GM12878 (cell line): ENCODE results near the gene APOA4. TPM values are rescaled to one million over a fixed set of nuclear protein-coding genes. Genes with fewer than 3 reads are reported as not detected.

Source experiments
- ATAC-seq: fragments of 200-7000 bp; cut with Tn5 transposase; 3 replicates; pipeline ENCODE4 v1.9.1; 2020; ENCODE audit warnings: mild to moderate bottlenecking, moderate library complexity
- BruUV-seq: library from RNA; stranded (reverse); fragments of 400-500 nt; replicated peaks from 2 replicates; lab custom pipeline; 2021; lab: Mats Ljungman, UMichigan
- CTCF ChIA-PET: fragments of 300-600 bp; sonication (Branson Sonifier 250); formaldehyde crosslinking; extraction: SDS; loops from one replicate; lab custom pipeline; 2021; ENCODE audit warnings: inconsistent platforms; lab: Yijun Ruan, JAX
- POLR2A ChIA-PET: fragments of 350-600 bp; formaldehyde crosslinking; extraction: SDS; loops from one replicate; lab custom pipeline; 2021; ENCODE audit warnings: inconsistent platforms; lab: Charles Lee
- RAD21 ChIA-PET: fragments of 300-600 bp; sonication (Branson Sonifier 250); formaldehyde crosslinking; loops from one replicate; lab custom pipeline; 2023; ENCODE audit warnings: antibody characterized with exemption; ENCODE audit not compliant: unreplicated experiment; lab: Charles Lee
- SMC1A ChIA-PET: fragments of 300-600 bp; sonication (Branson Sonifier 250); formaldehyde crosslinking; loops from one replicate; lab custom pipeline; 2023; ENCODE audit not compliant: unreplicated experiment, uncharacterized antibody; lab: Charles Lee
- DNase-seq: peaks from one replicate; pipeline ENCODE4 v3.0.0-alpha.2; 2011; ENCODE audit warnings: low read depth, low spot score
- FAIRE-seq: peaks from 3 replicates; lab custom pipeline; 2011; peaks lifted over from hg19 to GRCh38; lab: Jason Lieb, UNC
- H2AFZ ChIP-seq: 2 replicates; pipeline ENCODE4 v1.6.0; 2011; ENCODE audit warnings: low read depth, low read length, control low read depth; ENCODE audit not compliant: control insufficient read depth
- H3K27ac ChIP-seq: 2 replicates; pipeline ENCODE4 v1.5.1; 2011; ENCODE audit warnings: control low read depth; ENCODE audit not compliant: control insufficient read depth, insufficient read depth
- H3K27me3 ChIP-seq, 2 experiments: replicated peaks in 1 of 2; 2 replicates each; pipeline versions ENCODE4 v1.6.0 to v1.6.1; 2011; ENCODE audit warnings: low read length in 1 of 2; ENCODE audit not compliant: control insufficient read depth in 2 of 2, insufficient read depth in 2 of 2
- H3K36me3 ChIP-seq, 2 experiments: 2 replicates each; pipeline ENCODE4 v1.5.1; 2011; ENCODE audit warnings: low read length in 1 of 2; ENCODE audit not compliant: control insufficient read depth in 2 of 2, insufficient read depth in 2 of 2
- H3K4me1 ChIP-seq: 2 replicates; pipeline ENCODE4 v1.6.1; 2011; ENCODE audit warnings: mild to moderate bottlenecking, low read length, moderate library complexity, mixed read lengths; ENCODE audit not compliant: control insufficient read depth, insufficient read depth
- H3K4me2 ChIP-seq: 2 replicates; pipeline ENCODE4 v1.6.0; 2011; ENCODE audit warnings: control low read depth; ENCODE audit not compliant: control insufficient read depth, insufficient read depth
- H3K4me3 ChIP-seq: fragments of 200-600 bp; sonication (generic); 2 replicates; pipeline ENCODE4 v1.5.1; 2016
- H3K79me2 ChIP-seq: 2 replicates; pipeline ENCODE4 v1.6.0; 2011; ENCODE audit warnings: low read length; ENCODE audit not compliant: control insufficient read depth, insufficient read depth
- H3K9ac ChIP-seq: 2 replicates; pipeline ENCODE4 v1.8.0; 2011; ENCODE audit warnings: low read length, control low read depth, mixed read lengths; ENCODE audit not compliant: control insufficient read depth, insufficient read depth
- H3K9me3 ChIP-seq: replicated peaks from 3 replicates; pipeline ENCODE4 v1.5.1; 2011; ENCODE audit warnings: mild to moderate bottlenecking, low read length; ENCODE audit not compliant: control insufficient read depth, insufficient read depth
- H4K20me1 ChIP-seq: 2 replicates; pipeline ENCODE4 v1.6.0; 2011; ENCODE audit not compliant: control insufficient read depth, insufficient read depth
- EED ChIP-seq: sonication (generic); IDR thresholded peaks from 2 replicates; pipeline ENCODE4 v1.6.1; 2016; ENCODE audit warnings: antibody characterized with exemption, low read depth
- ETV6 ChIP-seq, 2 experiments: fragments of 450-650 bp in 1 of 2; IDR thresholded peaks in 1 of 2; conservative IDR thresholded peaks in 1 of 2; 2 replicates each; pipeline ENCODE4 v1.6.1; 2014; ENCODE audit warnings: antibody characterized with exemption in 1 of 2, borderline replicate concordance in 1 of 2, low read depth in 1 of 2, mild to moderate bottlenecking in 1 of 2, moderate library complexity in 1 of 2
- FOXM1 ChIP-seq: IDR thresholded peaks from 2 replicates; pipeline ENCODE4 v1.6.1; 2012; ENCODE audit warnings: low read depth, mild to moderate bottlenecking, inconsistent platforms, low read length, moderate library complexity
- GATAD2B ChIP-seq: fragments of 450-650 bp; conservative IDR thresholded peaks from 2 replicates; pipeline ENCODE4 v1.6.1; 2017; ENCODE audit warnings: low read depth, mild to moderate bottlenecking, moderate library complexity
- IKZF1 ChIP-seq: fragments of 450-650 bp; conservative IDR thresholded peaks from 2 replicates; pipeline ENCODE4 v1.6.1; 2017; ENCODE audit warnings: antibody characterized with exemption, mild to moderate bottlenecking
- IKZF2 ChIP-seq, 2 experiments: fragments of 450-650 bp; IDR thresholded peaks; 2 replicates each; pipeline ENCODE4 v1.6.1; 2017; ENCODE audit warnings: mild to moderate bottlenecking in 2 of 2, moderate library complexity in 2 of 2
- IRF4 ChIP-seq: IDR thresholded peaks from 2 replicates; pipeline ENCODE4 v1.6.1; 2011; ENCODE audit warnings: low read depth, low read length
- NFIC ChIP-seq: IDR thresholded peaks from 2 replicates; pipeline ENCODE4 v1.6.1; 2012; ENCODE audit warnings: low read depth, mild to moderate bottlenecking, inconsistent platforms, low read length, moderate library complexity
- RELA ChIP-seq: fragments of 450-650 bp; IDR thresholded peaks from 2 replicates; pipeline ENCODE4 v1.8.0; 2014; ENCODE audit warnings: borderline replicate concordance; ENCODE audit not compliant: partially characterized antibody
- RUNX3 ChIP-seq: IDR thresholded peaks from 2 replicates; pipeline ENCODE4 v1.6.1; 2012; ENCODE audit warnings: low read length, inconsistent platforms
- TAF1 ChIP-seq: IDR thresholded peaks from 2 replicates; pipeline ENCODE4 v1.6.1; 2011; ENCODE audit warnings: mild to moderate bottlenecking, low read depth, low read length, borderline replicate concordance
- YBX1 ChIP-seq: fragments of 450-650 bp; IDR thresholded peaks from 2 replicates; pipeline ENCODE4 v1.6.1; 2016; ENCODE audit warnings: antibody characterized with exemption
- WGBS: methylation state at CpG from one replicate; pipeline ENCODE4 v1.1.6; 2016; ENCODE audit warnings: low lambda C conversion rate; ENCODE audit not compliant: insufficient replicate concordance, insufficient coverage; ENCODE audit errors: missing lambda C conversion rate; 5-methylcytosine and 5-hydroxymethylcytosine counted together
- in situ Hi-C: fragments of 300-500 bp; cut with MboI; formaldehyde crosslinking; loops from 9 replicates; pipeline ENCODE4 v1.14.3; 2018; ENCODE audit warnings: mixed read lengths
- intact Hi-C: fragments of 100-400 bp; cut with micrococcal nuclease; formaldehyde crosslinking; loops from one replicate; pipeline ENCODE4 v1.14.2; 2022; ENCODE audit not compliant: unreplicated experiment
- polyA plus RNA-seq, 11 experiments: library from polyadenylated mRNA; depleted of rRNA in 4 of 11; unstranded in 6 of 11; stranded (reverse) in 5 of 11; fragments of >200 nt; fragmentation: Nextera tagmentation in 4 of 11; fragmentation: Illumina TruSeq in 1 of 11; extraction: Ambion mirVana in 4 of 11; extraction: Trizol in 1 of 11; gene quantifications; 1 replicate in 1 of 11; 2 replicates in 10 of 11; pipeline versions ENCODE4 v1.2.1 to v1.2.3, GENCODE V29; 2011 to 2016; ENCODE audit warnings: inconsistent platforms in 2 of 11, missing spikeins in 2 of 11, low read depth in 1 of 11
- total RNA-seq, 4 experiments: library from RNA; depleted of rRNA in 3 of 4; stranded (reverse); fragments of >200 nt in 3 of 4; fragmentation: Illumina TruSeq in 1 of 4; extraction: Trizol in 1 of 4; gene quantifications; 2 replicates each; pipeline versions ENCODE4 v1.2.1 to v1.2.3, GENCODE V29; 2013 to 2021
- TF ChIP-seq, protein P1 (sequence below): fragments of 450-650 bp; IDR thresholded peaks from 2 replicates; pipeline ENCODE4 v1.6.1; 2018; ENCODE audit warnings: mild to moderate bottlenecking, low read depth, moderate library complexity; ENCODE audit not compliant: partially characterized antibody
- TF ChIP-seq, protein P2 (sequence below): fragments of 450-650 bp; IDR thresholded peaks from 2 replicates; pipeline ENCODE4 v1.6.1; 2016; ENCODE audit warnings: mild to moderate bottlenecking

APOA4 gene
- total and polyA plus RNA-seq, 10 of the 15 experiments (the other 5 are each of a cell fraction or from before 2014, with no cell fraction given): not detected

DNA sequence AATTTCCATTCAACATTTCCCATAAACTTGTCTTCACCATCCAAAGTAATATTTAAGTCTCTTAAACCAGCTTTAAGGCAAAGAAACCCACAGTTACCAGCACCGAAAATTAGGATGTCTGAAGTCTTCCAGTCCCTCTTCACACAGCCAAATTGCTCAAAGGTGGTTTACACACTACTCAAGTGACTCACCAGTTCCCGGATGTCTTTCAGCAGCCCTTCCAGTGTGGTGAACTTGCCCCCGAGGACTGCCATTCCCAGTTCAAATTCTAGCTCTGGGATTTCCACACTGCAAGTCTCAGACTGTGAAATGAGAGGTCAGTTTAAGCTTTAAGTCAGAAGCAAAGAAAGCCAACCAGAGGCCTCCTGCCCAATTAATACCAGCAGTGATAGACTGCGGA is 40.4 kb downstream of the APOA4 start:
- H3K36me3 ChIP-seq: peaks cover 15 to 47% of the 10 kb centered on the region in 2 experiments
- no peaks in the 10 kb centered on the region for H3K27me3 ChIP-seq
- in situ Hi-C loops (no loop called here), intact Hi-C loops (no loop called here)
- BruUV-seq: no TSS peak
- H3K9ac ChIP-seq: no peak overlapping the region
- no peak overlapping the region for H2AFZ ChIP-seq
- no peak for DNase-seq
- CTCF ChIA-PET: interaction anchor here (0.6 to 2.5 kb wide), 4 partner anchors 10 to 323 kb away, joined by 3 to 10 read pairs (median 8); partner anchors contain the start of gene APOA5
- no peak overlapping the region for H3K4me3 ChIP-seq
- H4K20me1 ChIP-seq: no peaks in the 10 kb centered on the region
- peak overlapping the region; percentile 32; the same call in 1 of the 2 replicates for H3K27ac ChIP-seq
- no peaks in the 10 kb centered on the region for H3K9me3 ChIP-seq
- POLR2A ChIA-PET: no interaction called here
- peaks cover 16% of the 10 kb centered on the region for H3K79me2 ChIP-seq
- H3K4me1 ChIP-seq: peaks cover 8% of the 10 kb centered on the region
- H3K4me2 ChIP-seq: peak overlapping the region; percentile 67; the same call in 1 of the 2 replicates
- TF ChIP-seq IRF4 (peak; percentile 70; the same call in 1 of the 2 replicates), RUNX3 (peak; percentile 67), GATAD2B (no peak), YBX1 (no peak), TAF1 (no peak), EED (peak; percentile 50), IKZF2 (IDR thresholded peaks at IDR 0.05) (peak; percentile 23 to 36; a peak in 3 of 4 replicates), NFIC (peak; percentile 35; the same call in 1 of the 2 replicates), FOXM1 (peak; percentile 35; the same call in 1 of the 2 replicates), IKZF1 (peak; percentile 25; the same call in 1 of the 2 replicates), RELA (no peak), ETV6 (conservative IDR thresholded peaks at IDR 0.05 in 1 of 2, IDR thresholded peaks at IDR 0.05 in 1 of 2; ENCODE audit: borderline replicate concordance in 1 of 2, low read depth in 1 of 2) (peak in 1 of 2 experiments; percentile 61; a peak in 1 of 4 replicates)
- TF ChIP-seq, protein P1, sequence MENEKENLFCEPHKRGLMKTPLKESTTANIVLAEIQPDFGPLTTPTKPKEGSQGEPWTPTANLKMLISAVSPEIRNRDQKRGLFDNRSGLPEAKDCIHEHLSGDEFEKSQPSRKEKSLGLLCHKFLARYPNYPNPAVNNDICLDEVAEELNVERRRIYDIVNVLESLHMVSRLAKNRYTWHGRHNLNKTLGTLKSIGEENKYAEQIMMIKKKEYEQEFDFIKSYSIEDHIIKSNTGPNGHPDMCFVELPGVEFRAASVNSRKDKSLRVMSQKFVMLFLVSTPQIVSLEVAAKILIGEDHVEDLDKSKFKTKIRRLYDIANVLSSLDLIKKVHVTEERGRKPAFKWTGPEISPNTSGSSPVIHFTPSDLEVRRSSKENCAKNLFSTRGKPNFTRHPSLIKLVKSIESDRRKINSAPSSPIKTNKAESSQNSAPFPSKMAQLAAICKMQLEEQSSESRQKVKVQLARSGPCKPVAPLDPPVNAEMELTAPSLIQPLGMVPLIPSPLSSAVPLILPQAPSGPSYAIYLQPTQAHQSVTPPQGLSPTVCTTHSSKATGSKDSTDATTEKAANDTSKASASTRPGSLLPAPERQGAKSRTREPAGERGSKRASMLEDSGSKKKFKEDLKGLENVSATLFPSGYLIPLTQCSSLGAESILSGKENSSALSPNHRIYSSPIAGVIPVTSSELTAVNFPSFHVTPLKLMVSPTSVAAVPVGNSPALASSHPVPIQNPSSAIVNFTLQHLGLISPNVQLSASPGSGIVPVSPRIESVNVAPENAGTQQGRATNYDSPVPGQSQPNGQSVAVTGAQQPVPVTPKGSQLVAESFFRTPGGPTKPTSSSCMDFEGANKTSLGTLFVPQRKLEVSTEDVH: no peak
- TF ChIP-seq, protein P2, sequence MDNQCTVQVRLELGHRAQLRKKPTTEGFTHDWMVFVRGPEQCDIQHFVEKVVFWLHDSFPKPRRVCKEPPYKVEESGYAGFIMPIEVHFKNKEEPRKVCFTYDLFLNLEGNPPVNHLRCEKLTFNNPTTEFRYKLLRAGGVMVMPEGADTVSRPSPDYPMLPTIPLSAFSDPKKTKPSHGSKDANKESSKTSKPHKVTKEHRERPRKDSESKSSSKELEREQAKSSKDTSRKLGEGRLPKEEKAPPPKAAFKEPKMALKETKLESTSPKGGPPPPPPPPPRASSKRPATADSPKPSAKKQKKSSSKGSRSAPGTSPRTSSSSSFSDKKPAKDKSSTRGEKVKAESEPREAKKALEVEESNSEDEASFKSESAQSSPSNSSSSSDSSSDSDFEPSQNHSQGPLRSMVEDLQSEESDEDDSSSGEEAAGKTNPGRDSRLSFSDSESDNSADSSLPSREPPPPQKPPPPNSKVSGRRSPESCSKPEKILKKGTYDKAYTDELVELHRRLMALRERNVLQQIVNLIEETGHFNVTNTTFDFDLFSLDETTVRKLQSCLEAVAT: no peak
- SMC1A ChIA-PET: interaction anchor here (0.9 to 1.8 kb wide), 4 partner anchors 9 to 49 kb away, joined by 3 to 7 read pairs (median 4); no protein-coding TSS in a partner anchor
- 15% methylated on average over 4 of the region's 4 CpGs for WGBS
- ATAC-seq: peak; percentile 70
- FAIRE-seq: no peak
- RAD21 ChIA-PET: interaction anchor here (0.7 to 1.9 kb wide), 5 partner anchors 8 to 398 kb away, joined by 3 to 6 read pairs (median 4); partner anchors contain the start of genes APOA5 and BUD13
